B cell (primary cell): ENCODE data around the gene KRTAP10-7.
"Not testable (repeated sequence)": the region's sequence is repeated elsewhere in the genome, so short reads cannot be mapped to it uniquely, and the experiment has no call there.

Source experiments
- CTCF ChIP-seq: fragments of 200-600 bp; IDR thresholded peaks from one replicate; pipeline ENCODE4 v1.8.0; 2022; ENCODE audit warnings: antibody characterized with exemption, mild to moderate bottlenecking
- EZH2 ChIP-seq: IDR thresholded peaks from 2 replicates; pipeline ENCODE4 v1.6.1; 2012; ENCODE audit warnings: borderline replicate concordance, low read depth, mild to moderate bottlenecking, moderate library complexity, low read length; ENCODE audit not compliant: insufficient read depth, poor library complexity, severe bottlenecking

- not testable (repeated sequence) for TF ChIP-seq CTCF, EZH2
These were observed 694 bp downstream of the KRTAP10-7 start for GRCh38 chr21:44601091-44601490.
